ENCODE measurements around the gene WDTC1. TPM values are rescaled to one million over a fixed set of nuclear protein-coding genes. Genes with fewer than 3 reads are reported as not detected.

Gene WDTC1
- total RNA-seq, 1 donor from 2014 or later: 36.2 TPM

- Histone ChIP-seq H3K27ac (no peak overlapping the region), H3K36me3 (peaks cover 11 to 28% of the 10 kb centered on the region in 2 donors), H3K4me3 (no peak overlapping the region), H3K27me3 (no peaks in the 10 kb centered on the region), H3K9me3 (no peaks in the 10 kb centered on the region), H3K4me1 (peaks cover 0 to 12% of the 10 kb centered on the region in 2 donors)
- TF ChIP-seq CTCF (IDR thresholded peaks at IDR 0.05): no peak
- intact Hi-C loops (cut with DNase I): no loop called here
- no peak for DNase-seq (ENCODE audit: low spot score in 2 of 2)
These were observed 90.9 kb downstream of the WDTC1 start for GRCh38 chr1:27325286-27325685.

GRCh38 chr1:27327964-27328363 is 93.5 kb downstream of the WDTC1 start:
- Histone ChIP-seq H3K27ac (no peak overlapping the region), H3K9me3 (no peaks in the 10 kb centered on the region), H3K27me3 (no peaks in the 10 kb centered on the region), H3K4me1 (peaks cover 0 to 11% of the 10 kb centered on the region in 2 donors), H3K36me3 (peaks cover 21 to 52% of the 10 kb centered on the region in 2 donors), H3K4me3 (no peak overlapping the region)
- no peak for DNase-seq (ENCODE audit: low spot score in 2 of 2)
- intact Hi-C loops (cut with DNase I): no loop called here
- TF ChIP-seq CTCF (IDR thresholded peaks at IDR 0.05): no peak

- intact Hi-C loops (cut with DNase I): no loop called here
- H3K27me3 ChIP-seq: no peaks in the 10 kb centered on the region
- H3K4me3 ChIP-seq: no peak overlapping the region
- no peak for DNase-seq (ENCODE audit: low spot score in 2 of 2)
- H3K36me3 ChIP-seq: peaks cover 41 to 72% of the 10 kb centered on the region in 2 donors
- H3K4me1 ChIP-seq: no peaks in the 10 kb centered on the region
- no peak for TF ChIP-seq CTCF (IDR thresholded peaks at IDR 0.05)
- H3K27ac ChIP-seq: no peak overlapping the region
- H3K9me3 ChIP-seq: no peaks in the 10 kb centered on the region
These were observed 96.4 kb downstream of the WDTC1 start for GRCh38 chr1:27330786-27331185.

GRCh38 chr1:27331426-27331825 is 97.0 kb downstream of the WDTC1 start:
- TF ChIP-seq CTCF (IDR thresholded peaks at IDR 0.05): no peak
- DNase-seq (ENCODE audit: low spot score in 2 of 2): no peak
- Histone ChIP-seq H3K4me3 (no peak overlapping the region), H3K27ac (no peak overlapping the region), H3K36me3 (peaks cover 47 to 74% of the 10 kb centered on the region in 2 donors), H3K27me3 (no peaks in the 10 kb centered on the region), H3K9me3 (no peaks in the 10 kb centered on the region), H3K4me1 (no peaks in the 10 kb centered on the region)
- intact Hi-C loops (cut with DNase I): no loop called here

GRCh38 chr1:27331922-27332321 is 97.5 kb downstream of the WDTC1 start:
- Histone ChIP-seq H3K27ac (no peak overlapping the region), H3K4me3 (no peak overlapping the region), H3K4me1 (no peaks in the 10 kb centered on the region), H3K27me3 (no peaks in the 10 kb centered on the region), H3K36me3 (peaks cover 52 to 74% of the 10 kb centered on the region in 2 donors), H3K9me3 (no peaks in the 10 kb centered on the region)
- DNase-seq (ENCODE audit: low spot score in 2 of 2): no peak
- intact Hi-C loops (cut with DNase I): no loop called here
- no peak for TF ChIP-seq CTCF (IDR thresholded peaks at IDR 0.05)
